ENCODE results near the gene TOMM7.

DNA sequence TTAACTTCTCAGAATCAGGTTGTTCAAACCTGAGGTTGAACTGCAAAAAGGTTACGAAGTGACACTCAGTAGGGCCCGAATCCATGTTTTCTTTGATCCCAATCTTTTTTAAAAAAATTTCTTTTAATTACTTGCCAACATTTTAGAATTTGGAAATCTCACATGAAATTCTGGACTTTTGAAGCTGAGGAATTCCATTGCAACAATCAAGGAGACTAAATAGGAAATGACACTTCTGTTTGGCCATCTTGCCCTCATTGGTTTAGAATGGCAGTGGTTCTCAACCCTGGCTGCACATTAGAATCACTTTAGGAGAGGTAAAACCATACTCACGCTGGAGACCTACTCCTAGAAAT is 471 bp upstream of the TOMM7 start:
- TF ChIP-seq, protein P1, sequence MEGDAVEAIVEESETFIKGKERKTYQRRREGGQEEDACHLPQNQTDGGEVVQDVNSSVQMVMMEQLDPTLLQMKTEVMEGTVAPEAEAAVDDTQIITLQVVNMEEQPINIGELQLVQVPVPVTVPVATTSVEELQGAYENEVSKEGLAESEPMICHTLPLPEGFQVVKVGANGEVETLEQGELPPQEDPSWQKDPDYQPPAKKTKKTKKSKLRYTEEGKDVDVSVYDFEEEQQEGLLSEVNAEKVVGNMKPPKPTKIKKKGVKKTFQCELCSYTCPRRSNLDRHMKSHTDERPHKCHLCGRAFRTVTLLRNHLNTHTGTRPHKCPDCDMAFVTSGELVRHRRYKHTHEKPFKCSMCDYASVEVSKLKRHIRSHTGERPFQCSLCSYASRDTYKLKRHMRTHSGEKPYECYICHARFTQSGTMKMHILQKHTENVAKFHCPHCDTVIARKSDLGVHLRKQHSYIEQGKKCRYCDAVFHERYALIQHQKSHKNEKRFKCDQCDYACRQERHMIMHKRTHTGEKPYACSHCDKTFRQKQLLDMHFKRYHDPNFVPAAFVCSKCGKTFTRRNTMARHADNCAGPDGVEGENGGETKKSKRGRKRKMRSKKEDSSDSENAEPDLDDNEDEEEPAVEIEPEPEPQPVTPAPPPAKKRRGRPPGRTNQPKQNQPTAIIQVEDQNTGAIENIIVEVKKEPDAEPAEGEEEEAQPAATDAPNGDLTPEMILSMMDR (IDR thresholded peaks at IDR 0.05; ENCODE audit: low read depth, low read length, poor library complexity, severe bottlenecking): no peak
- no peak for TF ChIP-seq EZH2phosphoT487 (IDR thresholded peaks at IDR 0.05; ENCODE audit: borderline replicate concordance, low read length)

Measured in DOHH2 (cell line).